Caco-2 (cell line): ENCODE measurements around the gene KIF25. TPM values are rescaled to one million over a fixed set of nuclear protein-coding genes. Genes with fewer than 3 reads are reported as not detected.
A peak's percentile ranks its signal among the peaks of the same experiment; 100 is the strongest.

Experiments used
- BruUV-seq: library from RNA; stranded (reverse); fragments of 400-500 nt; replicated peaks from 2 replicates; lab custom pipeline; 2021; lab: Mats Ljungman, UMichigan
- CTCF ChIA-PET: fragments of 300-600 bp; sonication (Branson Sonifier 250); formaldehyde crosslinking; loops from one replicate; lab custom pipeline; 2022; ENCODE audit warnings: antibody characterized with exemption; lab: Charles Lee
- POLR2A ChIA-PET: fragments of 300-600 bp; sonication (Branson Sonifier 250); formaldehyde crosslinking; loops from one replicate; lab custom pipeline; 2022; ENCODE audit warnings: antibody characterized with exemption; lab: Charles Lee
- DNase-seq, 2 experiments: peaks; one replicate each; pipeline versions ENCODE4 v3.0.0 to v3.0.0-alpha.2; 2020 to 2022
- H3K27me3 ChIP-seq: replicated peaks from 2 replicates; pipeline ENCODE4 v1.6.0; 2011; ENCODE audit warnings: low read length; ENCODE audit not compliant: control insufficient read depth, insufficient read depth
- H3K36me3 ChIP-seq: 2 replicates; pipeline ENCODE4 v1.5.1; 2011; ENCODE audit warnings: low read length; ENCODE audit not compliant: control insufficient read depth, insufficient read depth
- H3K4me1 ChIP-seq: fragments of 250-450 bp; sonication (Bioruptor Pico); 2 replicates; pipeline ENCODE4 v1.5.1; 2020; ENCODE audit warnings: mild to moderate bottlenecking
- H3K4me3 ChIP-seq: 2 replicates; pipeline ENCODE4 v1.5.1; 2011; ENCODE audit warnings: low read depth, mild to moderate bottlenecking, control low read depth, low read length
- H3K9me3 ChIP-seq: fragments of 250-450 bp; sonication (Bioruptor Pico); 2 replicates; pipeline ENCODE4 v1.5.1; 2020; ENCODE audit warnings: mild to moderate bottlenecking, moderate library complexity
- H3K27ac Mint-ChIP-seq: one replicate; pipeline ENCODE4 v1.8.0; 2022; ENCODE audit warnings: mixed read lengths; ENCODE audit not compliant: unreplicated experiment
- H3K27me3 Mint-ChIP-seq: one replicate; pipeline ENCODE4 v1.8.0; 2022; ENCODE audit warnings: mixed read lengths; ENCODE audit not compliant: insufficient read depth, unreplicated experiment
- H3K36me3 Mint-ChIP-seq: one replicate; pipeline ENCODE4 v1.8.0; 2022; ENCODE audit warnings: mild to moderate bottlenecking, mixed read lengths; ENCODE audit not compliant: insufficient read depth, unreplicated experiment
- H3K4me1 Mint-ChIP-seq: one replicate; pipeline ENCODE4 v1.8.0; 2022; ENCODE audit warnings: low read depth, mixed read lengths; ENCODE audit not compliant: unreplicated experiment
- H3K4me3 Mint-ChIP-seq: one replicate; pipeline ENCODE4 v1.8.0; 2022; ENCODE audit warnings: mild to moderate bottlenecking, moderate library complexity, mixed read lengths; ENCODE audit not compliant: unreplicated experiment
- H3K9me3 Mint-ChIP-seq: one replicate; pipeline ENCODE4 v1.8.0; 2022; ENCODE audit warnings: mixed read lengths; ENCODE audit not compliant: unreplicated experiment
- intact Hi-C: fragments of 100-400 bp; cut with micrococcal nuclease; formaldehyde crosslinking; loops from one replicate; pipeline ENCODE4 v1.10.0; 2022; ENCODE audit not compliant: unreplicated experiment
- total RNA-seq: library from RNA; stranded (reverse); gene quantifications from 2 replicates; pipeline ENCODE4 v1.2.3, GENCODE V29; 2022
- TF ChIP-seq, protein P1 (sequence below), 2 experiments: fragments of 200-600 bp in 1 of 2; IDR thresholded peaks; 1 replicate in 1 of 2; 2 replicates in 1 of 2; pipeline versions ENCODE4 v1.5.1 to v1.8.0; 2011 to 2022; ENCODE audit warnings: antibody characterized with exemption in 1 of 2, control low read depth in 1 of 2, inconsistent platforms in 1 of 2, low read depth in 1 of 2, low read length in 1 of 2, mild to moderate bottlenecking in 1 of 2, moderate library complexity in 1 of 2; ENCODE audit not compliant: insufficient read depth in 1 of 2, severe bottlenecking in 1 of 2, unreplicated experiment in 1 of 2

The KIF25 gene
- total RNA-seq, 1 experiment from 2014 or later: not detected

DNA sequence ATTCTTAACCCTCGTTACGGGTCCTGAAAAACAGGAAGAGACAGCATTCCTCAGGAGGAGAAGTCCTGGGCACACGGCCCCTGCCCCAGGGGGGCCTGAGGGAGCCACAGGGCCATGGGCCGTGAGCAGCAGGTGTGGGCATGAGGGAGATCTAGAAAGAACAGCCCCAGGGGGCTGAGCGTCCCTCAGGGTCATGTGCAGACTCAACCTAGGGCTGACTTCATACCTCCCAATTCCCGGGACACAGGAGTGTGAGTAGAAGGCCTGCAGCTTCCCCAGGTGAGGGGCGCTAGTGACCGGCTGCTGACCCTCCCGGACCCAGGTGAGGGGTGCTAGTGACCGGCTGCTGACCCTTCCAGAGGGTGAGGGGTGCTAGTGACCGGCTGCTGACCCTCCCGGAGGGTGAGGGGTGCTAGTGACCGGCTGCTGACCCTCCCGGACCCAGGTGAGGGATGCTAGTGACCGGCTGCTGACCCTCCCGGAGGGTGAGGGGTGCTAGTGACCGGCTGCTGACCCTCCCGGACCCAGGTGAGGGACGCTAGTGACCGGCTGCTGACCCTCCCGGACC is 46.5 kb downstream of the KIF25 start:
- Mint-ChIP-seq H3K27me3 (no peaks in the 10 kb centered on the region), H3K36me3 (no peaks in the 10 kb centered on the region), H3K4me1 (no peaks in the 10 kb centered on the region), H3K27ac (no peak overlapping the region), H3K4me3 (no peak overlapping the region), H3K9me3 (peaks cover 14% of the 10 kb centered on the region)
- ChIA-PET POLR2A (no interaction called here), CTCF (no interaction called here)
- Histone ChIP-seq H3K4me3 (no peak overlapping the region), H3K27me3 (no peaks in the 10 kb centered on the region), H3K36me3 (no peaks in the 10 kb centered on the region), H3K4me1 (no peaks in the 10 kb centered on the region), H3K9me3 (peaks cover 19% of the 10 kb centered on the region)
- no TSS peak for BruUV-seq
- DNase-seq: no peak
- TF ChIP-seq, protein P1, sequence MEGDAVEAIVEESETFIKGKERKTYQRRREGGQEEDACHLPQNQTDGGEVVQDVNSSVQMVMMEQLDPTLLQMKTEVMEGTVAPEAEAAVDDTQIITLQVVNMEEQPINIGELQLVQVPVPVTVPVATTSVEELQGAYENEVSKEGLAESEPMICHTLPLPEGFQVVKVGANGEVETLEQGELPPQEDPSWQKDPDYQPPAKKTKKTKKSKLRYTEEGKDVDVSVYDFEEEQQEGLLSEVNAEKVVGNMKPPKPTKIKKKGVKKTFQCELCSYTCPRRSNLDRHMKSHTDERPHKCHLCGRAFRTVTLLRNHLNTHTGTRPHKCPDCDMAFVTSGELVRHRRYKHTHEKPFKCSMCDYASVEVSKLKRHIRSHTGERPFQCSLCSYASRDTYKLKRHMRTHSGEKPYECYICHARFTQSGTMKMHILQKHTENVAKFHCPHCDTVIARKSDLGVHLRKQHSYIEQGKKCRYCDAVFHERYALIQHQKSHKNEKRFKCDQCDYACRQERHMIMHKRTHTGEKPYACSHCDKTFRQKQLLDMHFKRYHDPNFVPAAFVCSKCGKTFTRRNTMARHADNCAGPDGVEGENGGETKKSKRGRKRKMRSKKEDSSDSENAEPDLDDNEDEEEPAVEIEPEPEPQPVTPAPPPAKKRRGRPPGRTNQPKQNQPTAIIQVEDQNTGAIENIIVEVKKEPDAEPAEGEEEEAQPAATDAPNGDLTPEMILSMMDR (IDR thresholded peaks at IDR 0.05; ENCODE audit: insufficient read depth in 1 of 2, low read depth in 1 of 2, low read length in 1 of 2, severe bottlenecking in 1 of 2, unreplicated experiment in 1 of 2): no peak
- intact Hi-C loops: no loop called here

DNA sequence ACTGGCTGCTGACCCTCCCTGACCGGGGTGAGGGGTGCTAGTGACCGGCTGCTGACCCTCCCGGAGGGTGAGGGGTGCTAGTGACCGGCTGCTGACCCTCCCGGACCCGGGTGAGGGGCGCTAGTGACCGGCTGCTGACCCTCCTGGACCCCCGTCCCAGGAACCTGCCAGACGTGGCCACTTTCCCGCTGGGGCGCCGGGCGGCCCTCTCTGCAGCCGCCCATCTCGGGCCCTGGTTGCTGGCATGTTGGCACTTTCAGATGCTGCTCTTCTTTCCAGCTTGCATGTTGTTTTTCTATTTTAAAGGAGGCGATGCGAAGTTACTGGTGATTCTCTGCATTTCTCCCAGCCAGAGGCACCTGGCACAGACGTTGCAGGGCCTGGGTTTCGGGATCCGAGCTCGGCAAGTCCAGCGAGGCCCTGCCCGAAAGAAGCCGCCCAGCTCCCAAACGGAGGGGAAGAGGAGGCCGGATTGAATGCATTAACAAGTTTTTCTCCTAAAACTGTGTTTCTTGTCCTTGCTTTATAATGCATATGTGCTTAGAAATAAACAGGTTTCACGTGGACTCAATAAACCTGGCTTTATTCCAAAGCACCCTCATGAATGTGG is 47.2 kb downstream of the KIF25 start:
- peaks cover 14% of the 10 kb centered on the region for H3K9me3 Mint-ChIP-seq
- Histone ChIP-seq H3K27me3 (no peaks in the 10 kb centered on the region), H3K9me3 (peaks cover 14% of the 10 kb centered on the region), H3K4me1 (no peaks in the 10 kb centered on the region), H3K4me3 (no peak overlapping the region), H3K36me3 (no peaks in the 10 kb centered on the region)
- intact Hi-C loops: no loop called here
- H3K4me1 Mint-ChIP-seq: no peaks in the 10 kb centered on the region
- H3K27me3 Mint-ChIP-seq: no peaks in the 10 kb centered on the region
- H3K4me3 Mint-ChIP-seq: no peak overlapping the region
- BruUV-seq: no TSS peak
- CTCF ChIA-PET: interaction anchor here (0.6 to 0.9 kb wide), 3 partner anchors 74 to 150 kb away, joined by 3 read pairs; no protein-coding TSS in a partner anchor
- H3K27ac Mint-ChIP-seq: no peak overlapping the region
- POLR2A ChIA-PET: no interaction called here
- no peak for DNase-seq
- H3K36me3 Mint-ChIP-seq: no peaks in the 10 kb centered on the region
- TF ChIP-seq, protein P1 (IDR thresholded peaks at IDR 0.05; ENCODE audit: insufficient read depth in 1 of 2, low read depth in 1 of 2, low read length in 1 of 2, severe bottlenecking in 1 of 2, unreplicated experiment in 1 of 2): no peak

DNA sequence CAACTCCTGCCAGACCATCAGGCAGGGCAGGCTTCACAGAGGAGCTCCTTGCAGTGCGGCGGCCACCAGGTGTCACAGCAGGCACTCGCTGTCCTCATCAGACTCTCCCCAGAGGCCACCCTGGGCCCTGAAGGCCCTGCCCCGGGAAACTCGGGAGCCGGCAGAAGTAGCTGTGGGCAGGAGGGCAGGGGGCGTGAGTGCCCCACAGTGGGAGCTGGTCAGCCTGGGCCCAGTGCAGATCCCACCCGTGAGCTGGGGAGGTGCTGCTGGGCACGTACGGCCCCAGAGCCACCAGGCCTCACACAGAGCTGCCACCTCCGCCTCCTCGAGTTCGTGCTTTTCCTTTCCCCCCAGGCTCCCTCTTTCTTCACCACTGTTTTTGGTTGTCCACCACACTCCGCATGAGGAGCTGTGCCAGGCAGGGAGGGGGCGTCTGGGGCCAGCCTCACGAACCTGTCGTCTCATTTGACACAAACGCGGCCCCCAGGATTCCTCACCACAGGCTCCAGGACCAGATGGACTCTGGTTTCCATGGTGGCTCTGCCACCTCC is 47.7 kb downstream of the KIF25 start:
- no peak overlapping the region for H3K4me3 ChIP-seq
- ChIA-PET CTCF (interaction anchor here (0.6 to 0.9 kb wide), 4 partner anchors 73 to 149 kb away, joined by 3 read pairs; no protein-coding TSS in a partner anchor), POLR2A (no interaction called here)
- peaks cover 8% of the 10 kb centered on the region for H3K9me3 ChIP-seq
- BruUV-seq: no TSS peak
- intact Hi-C loops: no loop called here
- no peaks in the 10 kb centered on the region for H3K27me3 ChIP-seq
- Mint-ChIP-seq H3K4me1 (no peaks in the 10 kb centered on the region), H3K27me3 (no peaks in the 10 kb centered on the region), H3K36me3 (no peaks in the 10 kb centered on the region), H3K4me3 (no peak overlapping the region), H3K27ac (no peak overlapping the region), H3K9me3 (peaks cover 10% of the 10 kb centered on the region)
- TF ChIP-seq, protein P1 (IDR thresholded peaks at IDR 0.05; ENCODE audit: insufficient read depth in 1 of 2, low read depth in 1 of 2, low read length in 1 of 2, severe bottlenecking in 1 of 2, unreplicated experiment in 1 of 2): peak in 1 of 2 experiments; percentile 4
- no peaks in the 10 kb centered on the region for H3K4me1 ChIP-seq
- H3K36me3 ChIP-seq: no peaks in the 10 kb centered on the region
- no peak for DNase-seq
